GM18517 (cell line): Measurements from ENCODE around the gene UVSSA.

Experiments used
- ATAC-seq: cut with Tn5 transposase; IDR thresholded peaks from one replicate; pipeline ENCODE4 v1.9.1; 2021; ENCODE audit warnings: mild to moderate bottlenecking, moderate library complexity; ENCODE audit not compliant: unreplicated experiment

The UVSSA gene

DNA sequence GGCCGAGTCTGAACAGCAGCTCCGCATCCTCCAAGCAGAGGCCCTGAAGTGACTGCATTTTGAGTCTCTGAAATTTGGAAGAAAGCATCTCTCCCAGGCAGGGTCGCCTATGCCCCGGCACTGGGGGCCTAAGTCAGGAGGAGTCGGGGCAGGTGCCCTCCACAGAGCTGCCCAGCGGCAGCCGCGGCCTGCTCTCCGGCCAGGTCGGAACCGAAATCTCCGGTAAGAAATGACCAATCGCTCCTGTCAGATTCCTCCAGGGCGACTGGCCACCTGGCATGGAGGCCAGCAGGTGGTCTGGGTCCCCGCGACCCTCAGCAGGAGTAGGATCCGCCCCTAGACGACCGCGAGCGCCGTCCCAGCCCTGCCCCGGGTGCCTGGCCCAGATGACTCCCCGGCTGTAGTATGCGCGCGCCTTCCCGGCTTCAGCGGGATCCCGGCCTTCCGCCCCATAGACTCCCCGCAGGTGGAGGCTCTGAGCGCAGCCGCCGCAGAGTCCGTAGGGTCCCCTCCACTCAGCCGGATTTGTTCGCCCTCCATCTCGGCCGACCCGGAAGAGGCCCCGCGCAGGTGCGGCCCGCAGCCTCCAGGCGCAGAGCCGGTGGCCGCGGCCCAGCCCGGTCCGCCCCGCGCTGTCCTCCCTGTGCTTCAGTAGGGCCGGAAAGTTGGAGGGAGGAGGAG, 57.7 kb downstream of the UVSSA start:
- no peak for ATAC-seq

DNA sequence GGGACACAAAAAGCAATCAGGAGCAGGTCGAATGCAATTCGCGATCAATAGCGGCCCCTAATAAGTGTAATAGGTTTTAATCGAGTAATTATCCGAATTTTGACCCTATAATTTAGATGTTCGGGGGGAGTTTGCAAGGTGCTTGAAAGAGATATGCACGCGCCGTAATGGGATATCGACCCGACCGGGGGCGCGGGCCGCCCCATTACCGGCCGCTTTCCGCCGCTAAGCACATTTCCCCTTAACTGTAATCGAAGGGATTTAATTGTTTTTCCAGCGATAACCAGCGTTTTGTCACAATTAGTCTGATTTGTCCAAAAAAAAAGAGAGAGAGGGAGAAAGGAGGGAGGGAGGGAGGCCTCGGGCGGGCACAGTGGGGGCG, 58.2 kb downstream of the UVSSA start:
- ATAC-seq, result no peak

DNA sequence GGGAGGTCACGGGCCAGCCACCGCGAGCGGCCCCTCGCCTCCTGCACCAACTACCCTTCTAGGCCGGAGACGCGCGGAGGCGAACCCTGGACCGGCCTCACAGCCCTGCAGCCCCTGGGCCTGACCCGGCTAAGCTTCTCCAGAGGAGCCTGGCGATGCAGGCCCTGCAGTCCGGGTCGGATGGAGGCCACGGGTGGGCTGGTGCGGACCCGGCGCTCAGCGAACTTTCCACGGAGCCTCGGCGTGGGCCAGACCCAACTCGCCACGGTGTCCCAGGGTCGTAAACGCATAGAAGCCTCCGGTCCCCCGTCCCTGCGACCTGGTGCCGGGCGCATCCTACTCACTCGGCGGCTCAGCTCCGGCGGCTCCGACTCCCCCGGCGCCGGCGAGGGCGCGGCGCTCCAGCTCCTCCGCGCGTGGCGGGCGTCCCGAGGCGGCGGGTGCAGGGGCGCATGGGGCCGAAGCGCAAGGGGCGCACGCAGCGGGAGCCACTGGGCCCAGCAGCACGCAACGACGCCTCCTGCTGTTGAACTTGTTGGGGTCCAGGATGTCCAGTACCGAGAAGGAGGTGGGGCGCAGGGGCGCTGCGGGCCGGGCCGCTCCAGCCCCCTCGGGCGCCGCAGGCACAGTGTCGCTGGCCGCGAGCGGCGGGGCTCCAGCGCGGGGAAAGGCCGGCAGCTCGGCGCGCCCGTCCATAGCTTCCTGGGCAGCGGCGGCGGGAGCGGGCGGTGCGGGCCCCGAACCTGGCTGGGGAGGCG, 58.8 kb downstream of the UVSSA start:
- ATAC-seq, result no peak

DNA sequence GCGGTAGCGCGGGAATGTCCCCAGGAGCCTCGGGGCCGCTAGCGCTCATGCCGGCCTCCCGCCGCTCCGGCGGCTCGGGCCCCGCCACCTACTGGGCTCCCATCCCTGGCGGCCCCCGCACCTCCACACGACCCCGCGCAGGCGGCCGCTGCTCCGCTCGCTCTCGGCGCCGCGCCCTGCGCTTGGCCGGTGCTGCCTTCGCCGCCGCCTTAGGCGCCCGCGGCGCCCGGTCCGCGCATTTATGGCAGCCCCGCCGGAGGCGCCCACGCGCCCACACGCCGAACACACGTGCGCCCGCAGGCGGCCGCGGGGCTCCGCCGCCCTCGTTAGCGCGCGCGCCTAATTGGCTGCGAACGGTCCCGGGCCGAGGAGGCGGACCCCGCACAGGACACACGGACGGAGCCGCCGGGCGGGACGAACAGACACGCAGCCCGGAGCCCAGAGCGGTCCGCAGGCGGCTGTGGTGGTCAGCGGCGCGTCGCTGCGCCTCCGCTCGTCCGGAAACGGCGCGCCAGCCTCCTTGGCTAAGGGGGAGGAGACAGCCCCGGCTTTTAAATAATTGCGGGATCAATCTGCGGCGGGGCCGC, 59.5 kb downstream of the UVSSA start, which contains the start of gene NKX1-1:
Gene NKX1-1, minus strand, starts transcription at position 49 of the 587 bp plus-strand sequence. Its CDS starts 0 bp downstream, at position 49.
- ATAC-seq, result no peak

DNA sequence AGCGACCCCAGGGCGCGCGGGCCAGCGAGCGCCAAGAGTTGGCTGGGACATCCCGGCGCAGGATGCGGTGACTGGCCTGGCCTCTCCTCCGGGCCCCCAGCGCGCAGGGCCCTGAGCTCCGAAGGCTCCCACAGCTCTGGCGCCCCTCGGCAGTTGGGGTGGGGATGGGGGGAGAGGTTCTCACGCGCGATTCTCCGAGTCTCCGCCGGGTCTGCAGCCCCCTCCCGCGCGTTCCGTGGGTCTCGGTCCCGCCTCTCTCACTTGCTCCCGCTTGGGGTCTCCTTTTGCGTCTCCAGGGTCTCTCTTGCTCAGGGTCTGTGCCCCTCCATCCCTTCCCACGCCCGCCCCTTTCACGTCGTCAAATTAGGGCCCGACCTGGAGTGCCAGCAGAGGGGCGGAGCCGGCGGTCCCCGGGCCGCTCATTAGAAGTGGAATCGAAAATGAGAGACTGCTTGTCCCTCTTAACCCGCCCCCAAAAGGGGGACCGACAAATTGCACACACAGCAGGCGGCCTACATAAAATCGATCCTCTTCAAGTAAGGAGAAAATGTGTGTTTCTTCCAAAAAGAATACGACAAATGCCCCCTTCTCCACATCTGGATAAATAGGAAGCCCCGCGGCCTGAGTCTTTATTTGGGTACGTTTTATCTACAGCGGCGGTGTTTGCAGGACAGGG, 60.1 kb downstream of the UVSSA start:
- no peak for ATAC-seq

- no peak for ATAC-seq
These were observed 60.8 kb downstream of the UVSSA start for GRCh38 chr4:1407657-1408333.

DNA sequence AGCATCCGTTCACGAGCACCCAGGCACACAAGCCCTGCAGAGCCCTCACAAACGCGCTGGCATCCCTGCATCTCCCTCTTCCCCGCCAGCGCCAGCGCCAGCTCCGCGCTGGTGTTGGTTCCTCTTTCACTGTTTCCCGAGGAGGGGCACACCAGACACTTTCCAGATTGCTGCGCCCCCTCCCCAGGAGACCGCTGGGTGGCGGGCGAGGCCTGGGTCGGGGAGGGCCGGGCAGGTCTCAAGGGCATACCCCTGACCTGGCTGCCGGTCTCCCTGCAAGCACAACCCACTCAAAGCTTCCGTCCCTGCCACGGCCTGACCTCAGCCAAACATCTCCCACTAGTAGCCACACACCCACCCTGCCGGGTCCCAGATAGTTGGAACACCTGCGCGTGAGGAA, 61.4 kb downstream of the UVSSA start:
- ATAC-seq, result no peak

DNA sequence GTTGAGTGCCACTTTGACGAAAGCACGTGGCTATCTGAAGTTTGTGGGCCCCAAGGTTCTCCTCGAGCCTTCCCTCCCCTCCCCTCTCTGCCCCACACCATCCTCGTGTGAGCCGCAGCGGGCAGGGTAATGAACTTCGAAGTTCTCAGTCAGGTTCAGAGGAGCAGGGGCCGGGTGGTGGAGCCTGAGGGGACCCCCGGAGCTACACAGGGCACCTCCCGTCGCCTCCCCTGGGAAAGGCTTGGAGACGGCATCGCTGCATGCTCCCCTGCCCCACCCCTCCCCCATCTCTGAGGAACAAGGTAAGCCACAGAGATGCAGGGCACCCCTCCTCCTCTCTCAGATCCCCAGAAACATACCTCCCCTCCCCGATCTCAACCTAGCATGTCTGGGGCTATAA, 62.1 kb downstream of the UVSSA start:
- ATAC-seq, result no peak

DNA sequence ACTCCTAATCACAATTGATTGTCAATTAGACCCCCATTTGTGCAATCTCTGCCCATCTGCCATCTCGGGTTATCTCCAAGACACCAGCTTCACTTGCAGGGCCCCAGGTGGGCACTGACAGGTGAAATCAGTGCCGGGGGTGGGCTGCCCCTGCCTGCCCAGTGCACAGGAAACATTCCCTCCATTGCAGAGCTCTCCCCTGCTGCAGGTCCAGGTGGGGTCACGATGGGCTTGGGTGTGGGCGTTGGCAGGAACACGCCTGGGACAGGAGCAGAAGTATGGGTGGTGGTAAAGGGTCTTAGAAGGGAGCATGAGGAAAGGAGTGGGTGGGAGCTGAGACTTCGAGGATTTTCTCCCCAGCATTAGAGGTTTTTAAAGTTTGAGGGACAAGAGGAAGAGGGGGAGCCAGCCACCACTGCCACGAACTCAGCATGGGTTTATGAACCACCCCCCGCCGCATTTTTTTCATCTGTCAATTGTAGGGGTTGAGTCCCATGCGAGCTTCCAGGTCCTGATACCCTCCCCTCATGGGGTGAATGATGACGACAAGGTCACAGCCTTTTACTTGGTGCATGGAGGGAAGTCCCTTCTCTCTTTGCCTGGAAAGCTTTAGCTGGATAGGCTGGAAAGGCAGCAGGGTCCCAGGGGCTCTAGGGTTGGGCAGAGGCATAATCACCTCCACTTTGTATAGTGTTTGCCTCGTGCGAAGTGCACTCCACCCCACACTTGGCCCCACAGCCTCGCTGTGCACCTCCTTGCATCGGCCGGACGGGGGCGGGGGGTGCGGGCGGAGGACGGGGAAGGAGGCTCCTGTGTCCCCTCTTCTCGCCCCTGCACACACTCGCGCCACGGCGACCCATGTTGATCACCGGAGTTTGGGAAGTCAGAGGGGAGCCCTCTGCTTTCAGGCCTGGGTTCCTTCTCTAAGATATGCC, 62.8 kb downstream of the UVSSA start:
- ATAC-seq, result no peak

- ATAC-seq, result no peak
These were observed 63.7 kb downstream of the UVSSA start for GRCh38 chr4:1410491-1411325.

DNA sequence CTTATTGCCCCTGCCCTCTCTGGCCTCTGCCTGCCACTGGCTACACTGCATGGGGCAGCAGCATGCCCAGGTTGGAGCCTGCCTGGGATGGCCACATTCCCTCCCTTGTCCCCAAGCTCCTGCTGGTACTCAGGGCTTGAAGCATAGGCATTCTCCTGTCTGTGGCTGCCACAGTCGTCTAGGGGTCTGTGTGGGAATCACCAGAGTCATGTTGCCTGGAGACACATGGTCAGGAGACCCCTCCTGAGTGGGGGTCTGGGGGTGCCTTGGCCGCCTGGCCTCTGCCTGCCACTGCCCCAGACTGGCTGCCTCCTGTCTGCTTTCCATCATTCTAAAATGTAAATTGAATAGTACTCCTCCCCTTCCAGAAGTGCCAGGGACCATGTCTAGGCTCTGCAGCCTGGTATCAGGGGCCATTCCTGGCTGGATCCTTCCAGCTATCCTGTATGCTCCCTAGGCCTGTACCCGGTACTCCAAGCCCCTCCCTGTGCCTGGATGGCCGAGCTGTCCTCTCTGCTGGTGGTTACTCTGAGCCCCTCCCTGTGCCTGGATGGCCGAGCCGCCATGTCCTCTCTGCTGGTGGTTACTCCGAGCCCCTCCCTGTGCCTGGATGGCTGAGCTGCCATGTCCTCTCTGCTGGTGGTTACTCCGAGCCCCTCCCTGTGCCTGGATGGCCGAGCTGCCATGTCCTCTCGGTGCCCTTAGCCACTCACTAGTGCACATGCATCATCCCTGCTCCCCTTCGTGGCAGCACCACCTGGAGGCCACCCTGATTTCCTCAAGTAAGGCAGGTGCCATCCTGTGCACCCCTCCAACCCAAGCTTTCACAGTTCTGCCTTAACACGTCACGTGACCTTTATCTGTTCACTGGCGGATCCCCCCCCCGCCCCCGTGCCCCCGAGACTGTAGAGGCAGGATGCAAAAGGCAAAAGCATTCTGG, 64.7 kb downstream of the UVSSA start:
- ATAC-seq, result no peak

GRCh38 chr4:1412376-1413203, 65.6 kb downstream of the UVSSA start:
- no peak for ATAC-seq

- no peak for ATAC-seq
These were observed 66.2 kb downstream of the UVSSA start for GRCh38 chr4:1413204-1413663.

GRCh38 chr4:1413687-1414479, 66.9 kb downstream of the UVSSA start:
- no peak for ATAC-seq

DNA sequence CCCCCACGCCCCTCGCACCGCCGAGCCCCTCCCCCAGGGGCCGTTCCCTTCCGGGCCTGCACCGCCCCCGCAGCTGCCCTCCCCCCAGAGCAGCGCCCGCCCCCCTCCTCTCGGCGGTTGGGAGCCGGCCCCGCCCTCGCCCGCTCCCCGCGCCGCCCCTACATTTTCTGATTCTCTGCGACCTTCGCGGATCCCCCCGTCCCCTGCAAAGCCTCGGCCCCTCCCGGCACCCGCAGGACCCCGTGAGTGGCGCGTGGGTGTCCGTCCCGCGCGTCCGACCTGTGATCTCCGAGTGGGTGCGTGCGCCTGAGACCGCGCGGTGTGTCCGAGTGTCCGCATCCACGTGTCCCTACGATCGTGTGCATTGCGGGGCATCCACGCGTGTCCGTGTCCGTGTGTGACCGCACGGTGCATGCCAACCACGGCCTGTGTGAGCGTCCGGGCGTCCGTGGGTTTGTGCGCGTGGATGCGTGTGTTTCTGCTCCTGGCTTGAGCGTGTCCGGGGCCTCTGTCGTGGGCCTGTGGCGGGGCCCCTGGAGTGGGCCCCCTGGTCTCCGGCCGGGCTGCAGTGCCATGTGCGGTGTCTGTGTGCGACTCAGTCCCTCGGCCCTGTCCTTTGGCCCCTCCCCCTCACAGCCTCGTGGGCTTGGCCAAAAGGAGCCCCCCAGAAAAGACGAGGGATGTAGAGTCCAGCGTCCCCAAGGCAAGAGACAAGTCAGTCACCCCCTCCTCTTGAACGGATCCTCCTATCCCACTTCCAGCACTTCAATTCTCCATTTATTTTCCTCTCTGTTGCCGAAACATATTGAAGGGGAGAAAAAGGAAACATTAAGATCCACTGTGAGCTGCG, 68.0 kb downstream of the UVSSA start:
- no peak for ATAC-seq
